Smooth muscle cell of the brain vasculature (primary cell): ENCODE results near the gene CA10.

Source experiments
- DNase-seq: peaks from one replicate; pipeline ENCODE4 v3.0.0-alpha.2; 2012; ENCODE audit warnings: low read depth, low spot score

Gene CA10

GRCh38 chr17:51608251-51608933 lies 550.1 kb downstream of the CA10 start:
- DNase-seq = no peak

GRCh38 chr17:51607512-51607911 lies 551.0 kb downstream of the CA10 start:
- DNase-seq = no peak

GRCh38 chr17:51604299-51605020 lies 554.1 kb downstream of the CA10 start:
- no peak for DNase-seq

GRCh38 chr17:51601622-51602261 lies 556.8 kb downstream of the CA10 start:
- DNase-seq = no peak

- DNase-seq = no peak
Observed at GRCh38 chr17:51598824-51599223, 559.7 kb downstream of the CA10 start.

- no peak for DNase-seq
Observed at GRCh38 chr17:51597345-51597744, 561.2 kb downstream of the CA10 start.

- no peak for DNase-seq
Observed at GRCh38 chr17:51595826-51596398, 562.6 kb downstream of the CA10 start.

GRCh38 chr17:51590071-51590656 lies 568.4 kb downstream of the CA10 start:
- no peak for DNase-seq

GRCh38 chr17:51588063-51588462 lies 570.5 kb downstream of the CA10 start:
- DNase-seq = no peak

GRCh38 chr17:51587516-51587915 lies 571.0 kb downstream of the CA10 start:
- DNase-seq = no peak

- DNase-seq = no peak
Observed at GRCh38 chr17:51585514-51586104, 572.9 kb downstream of the CA10 start.

- DNase-seq = no peak
Observed at GRCh38 chr17:51580869-51581268, 577.6 kb downstream of the CA10 start.
